ENCODE results near the gene MAD1L1. TPM values are rescaled to one million over a fixed set of nuclear protein-coding genes. Genes with fewer than 3 reads are reported as not detected.

MAD1L1 gene
- total and polyA plus RNA-seq, 3 donors from 2014 or later, result 63.1 to 149 (median 94.6) TPM

DNA sequence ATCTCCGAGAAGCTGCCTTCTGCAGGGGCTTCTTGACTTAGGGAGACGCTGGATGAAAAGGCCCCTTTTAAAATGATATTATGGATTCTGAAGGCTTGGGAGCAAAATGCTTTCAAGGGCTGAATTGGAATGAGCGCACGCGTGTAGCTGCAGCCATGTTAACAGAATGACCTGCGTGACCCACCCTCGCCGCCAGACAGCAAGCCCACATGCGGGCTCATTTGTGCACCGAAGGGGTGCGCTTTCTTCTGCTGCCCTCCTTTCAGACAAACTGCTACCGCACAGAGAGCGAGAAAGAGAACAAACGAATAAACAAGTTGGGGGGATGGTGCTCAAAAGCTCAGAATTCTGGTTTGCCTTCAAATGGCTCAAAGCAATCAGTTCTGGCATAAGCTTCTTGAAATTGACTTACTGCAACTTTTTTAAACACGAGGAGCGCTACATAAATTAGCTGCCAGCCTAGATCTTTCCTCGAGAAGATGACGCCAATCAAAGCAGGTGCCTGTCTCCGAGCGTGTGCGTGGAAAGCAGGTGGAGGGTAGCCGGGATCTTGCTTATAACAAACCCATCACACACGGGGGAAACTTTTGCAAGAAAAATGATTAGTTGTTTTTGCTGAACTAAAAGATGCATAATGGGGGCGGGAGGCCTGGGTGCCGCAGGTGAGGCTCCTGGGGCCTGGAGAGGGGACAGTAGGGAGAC, 268.4 kb downstream of the MAD1L1 start:
- H3K4me3 ChIP-seq, result no peak overlapping the region
- no peak for DNase-seq
- no peaks in the 10 kb centered on the region for H3K4me1 ChIP-seq
- intact Hi-C loops (cut with DNase I; ENCODE audit: low total_unique reads), result no loop called here
- H3K9me3 ChIP-seq, result no peaks in the 10 kb centered on the region
- TF ChIP-seq POLR2A (IDR thresholded peaks at IDR 0.05), result no peak
- TF ChIP-seq, protein P1, sequence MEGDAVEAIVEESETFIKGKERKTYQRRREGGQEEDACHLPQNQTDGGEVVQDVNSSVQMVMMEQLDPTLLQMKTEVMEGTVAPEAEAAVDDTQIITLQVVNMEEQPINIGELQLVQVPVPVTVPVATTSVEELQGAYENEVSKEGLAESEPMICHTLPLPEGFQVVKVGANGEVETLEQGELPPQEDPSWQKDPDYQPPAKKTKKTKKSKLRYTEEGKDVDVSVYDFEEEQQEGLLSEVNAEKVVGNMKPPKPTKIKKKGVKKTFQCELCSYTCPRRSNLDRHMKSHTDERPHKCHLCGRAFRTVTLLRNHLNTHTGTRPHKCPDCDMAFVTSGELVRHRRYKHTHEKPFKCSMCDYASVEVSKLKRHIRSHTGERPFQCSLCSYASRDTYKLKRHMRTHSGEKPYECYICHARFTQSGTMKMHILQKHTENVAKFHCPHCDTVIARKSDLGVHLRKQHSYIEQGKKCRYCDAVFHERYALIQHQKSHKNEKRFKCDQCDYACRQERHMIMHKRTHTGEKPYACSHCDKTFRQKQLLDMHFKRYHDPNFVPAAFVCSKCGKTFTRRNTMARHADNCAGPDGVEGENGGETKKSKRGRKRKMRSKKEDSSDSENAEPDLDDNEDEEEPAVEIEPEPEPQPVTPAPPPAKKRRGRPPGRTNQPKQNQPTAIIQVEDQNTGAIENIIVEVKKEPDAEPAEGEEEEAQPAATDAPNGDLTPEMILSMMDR (IDR thresholded peaks at IDR 0.05), result no peak
- H3K27me3 ChIP-seq, result no peaks in the 10 kb centered on the region
- no peak overlapping the region for H3K27ac ChIP-seq
- WGBS, 2 donors, result 93 to 95% methylated on average over 25 of the region's 25 CpGs
- no peaks in the 10 kb centered on the region for H3K36me3 ChIP-seq (ENCODE audit: low read depth, missing control alignments)

DNA sequence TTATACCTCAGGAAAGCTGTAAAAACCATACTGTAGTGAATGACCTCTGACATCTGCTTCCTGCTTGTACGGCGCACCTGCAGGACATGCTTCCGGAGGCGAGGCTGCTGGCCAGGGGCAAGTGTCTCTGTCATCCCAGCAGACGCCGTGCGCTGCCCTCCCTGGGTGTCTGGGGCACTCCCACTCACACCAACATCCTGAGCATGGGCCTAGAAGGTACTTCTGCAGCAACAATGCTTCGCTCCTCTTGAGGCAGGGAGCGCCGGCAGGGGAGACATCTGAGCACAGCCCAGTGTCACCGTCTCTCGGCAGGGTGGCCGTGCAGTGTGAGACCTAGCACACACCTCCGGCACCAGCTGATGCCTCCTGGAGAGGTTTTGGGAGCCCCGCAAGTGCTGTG, 269.2 kb downstream of the MAD1L1 start:
- TF ChIP-seq, protein P1 (IDR thresholded peaks at IDR 0.05), result no peak
- no peak for TF ChIP-seq POLR2A (IDR thresholded peaks at IDR 0.05)
- intact Hi-C loops (cut with DNase I; ENCODE audit: low total_unique reads), result no loop called here
- no peaks in the 10 kb centered on the region for H3K4me1 ChIP-seq
- H3K36me3 ChIP-seq (ENCODE audit: low read depth, missing control alignments), result no peaks in the 10 kb centered on the region
- H3K27me3 ChIP-seq, result no peaks in the 10 kb centered on the region
- no peak for DNase-seq
- 87 to 98% methylated on average over 4 to 15 of the region's 15 CpGs for WGBS, 2 donors
- no peaks in the 10 kb centered on the region for H3K9me3 ChIP-seq
- no peak overlapping the region for H3K4me3 ChIP-seq
- H3K27ac ChIP-seq, result no peak overlapping the region

DNA sequence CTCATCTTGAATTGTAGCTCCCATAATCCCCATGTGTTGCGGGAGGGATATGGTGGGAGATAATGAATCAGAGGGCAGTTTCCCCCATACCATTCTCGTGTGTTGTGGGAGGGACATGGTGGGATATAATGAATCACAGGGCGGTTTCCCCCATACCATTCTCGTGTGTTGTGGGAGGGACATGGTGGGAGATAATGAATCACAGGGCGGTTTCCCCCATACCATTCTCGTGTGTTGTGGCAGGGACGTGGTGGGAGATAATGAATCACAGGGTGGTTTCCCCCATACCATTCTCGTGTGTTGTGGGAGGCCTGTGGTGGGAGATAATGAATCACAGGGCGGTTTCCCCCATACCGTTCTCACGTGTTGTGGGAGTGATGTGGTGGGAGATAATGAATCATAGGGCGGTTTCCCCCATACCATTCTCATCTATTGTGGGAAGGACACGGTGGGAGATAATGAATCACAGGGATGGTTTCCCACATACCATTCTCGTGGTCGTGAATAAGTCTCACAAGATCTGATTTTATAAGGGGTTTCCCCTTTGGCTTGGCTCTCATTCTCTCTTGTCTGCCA, 271.0 kb downstream of the MAD1L1 start:
- no peaks in the 10 kb centered on the region for H3K9me3 ChIP-seq
- TF ChIP-seq, protein P1 (IDR thresholded peaks at IDR 0.05), result no peak
- TF ChIP-seq POLR2A (IDR thresholded peaks at IDR 0.05), result no peak
- no peaks in the 10 kb centered on the region for H3K27me3 ChIP-seq
- 87 to 89% methylated on average over 15 of the region's 15 CpGs for WGBS, 2 donors
- no peak overlapping the region for H3K27ac ChIP-seq
- no peak for DNase-seq
- intact Hi-C loops (cut with DNase I; ENCODE audit: low total_unique reads), result no loop called here
- H3K4me3 ChIP-seq, result no peak overlapping the region
- no peaks in the 10 kb centered on the region for H3K4me1 ChIP-seq
- no peaks in the 10 kb centered on the region for H3K36me3 ChIP-seq (ENCODE audit: low read depth, missing control alignments)

DNA sequence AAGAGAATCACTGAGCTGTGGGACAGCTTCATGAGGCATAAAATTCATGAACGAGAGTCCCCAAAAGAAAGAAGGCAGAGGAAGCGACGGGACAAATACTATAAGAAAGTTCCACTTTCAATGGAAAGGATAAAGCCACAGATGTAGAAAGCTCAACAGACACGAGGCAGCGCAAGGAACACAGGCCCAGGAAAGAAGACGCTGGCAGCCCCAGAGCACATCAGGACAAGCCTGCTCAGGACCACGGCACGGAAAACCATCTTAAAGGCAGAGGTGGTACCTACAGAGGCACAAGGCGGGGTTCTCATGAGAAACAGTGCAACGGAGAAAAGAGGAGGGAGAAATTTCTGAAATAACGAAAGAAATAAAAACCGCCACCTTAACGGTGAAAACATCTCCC, 273.4 kb downstream of the MAD1L1 start:
- intact Hi-C loops (cut with DNase I; ENCODE audit: low total_unique reads), result no loop called here
- DNase-seq, result no peak
- WGBS, 2 donors, result 95% methylated on average over 13 of the region's 13 CpGs
- no peak for TF ChIP-seq POLR2A (IDR thresholded peaks at IDR 0.05)
- TF ChIP-seq, protein P1 (IDR thresholded peaks at IDR 0.05), result no peak
- H3K27ac ChIP-seq, result no peak overlapping the region
- H3K36me3 ChIP-seq (ENCODE audit: low read depth, missing control alignments), result no peaks in the 10 kb centered on the region
- no peaks in the 10 kb centered on the region for H3K27me3 ChIP-seq
- no peak overlapping the region for H3K4me3 ChIP-seq
- H3K4me1 ChIP-seq, result no peaks in the 10 kb centered on the region
- H3K9me3 ChIP-seq, result no peaks in the 10 kb centered on the region
